ENCODE results near the gene MYH15. TPM values are rescaled to one million over a fixed set of nuclear protein-coding genes. Genes with fewer than 3 reads are reported as not detected.

MYH15 gene
- total RNA-seq, 4 donors from 2014 or later: 0.08 to 0.11 (median 0.10) TPM; not detected in 1

DNA sequence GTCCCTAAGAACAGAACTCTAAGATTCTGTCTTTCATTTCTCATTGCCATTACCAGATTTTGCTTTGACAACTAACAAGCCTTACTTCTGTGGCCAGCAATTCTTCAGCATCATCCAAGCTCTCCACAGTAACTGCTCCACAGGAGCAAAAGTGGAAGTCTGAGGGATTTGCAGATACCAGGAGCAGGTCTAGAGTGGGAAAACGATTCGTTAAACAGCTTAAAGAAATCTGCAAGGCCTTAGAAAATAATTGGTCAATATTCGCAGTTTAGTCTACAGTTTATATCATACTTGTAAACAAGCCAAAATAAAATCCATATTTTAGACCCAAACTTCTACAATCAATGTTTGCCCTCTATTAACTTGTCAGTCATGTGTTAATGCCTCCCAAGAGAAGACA, 24.1 kb downstream of the MYH15 start:
- no peak for DNase-seq
- H3K27me3 ChIP-seq: no peaks in the 10 kb centered on the region
- TF ChIP-seq, protein P1, sequence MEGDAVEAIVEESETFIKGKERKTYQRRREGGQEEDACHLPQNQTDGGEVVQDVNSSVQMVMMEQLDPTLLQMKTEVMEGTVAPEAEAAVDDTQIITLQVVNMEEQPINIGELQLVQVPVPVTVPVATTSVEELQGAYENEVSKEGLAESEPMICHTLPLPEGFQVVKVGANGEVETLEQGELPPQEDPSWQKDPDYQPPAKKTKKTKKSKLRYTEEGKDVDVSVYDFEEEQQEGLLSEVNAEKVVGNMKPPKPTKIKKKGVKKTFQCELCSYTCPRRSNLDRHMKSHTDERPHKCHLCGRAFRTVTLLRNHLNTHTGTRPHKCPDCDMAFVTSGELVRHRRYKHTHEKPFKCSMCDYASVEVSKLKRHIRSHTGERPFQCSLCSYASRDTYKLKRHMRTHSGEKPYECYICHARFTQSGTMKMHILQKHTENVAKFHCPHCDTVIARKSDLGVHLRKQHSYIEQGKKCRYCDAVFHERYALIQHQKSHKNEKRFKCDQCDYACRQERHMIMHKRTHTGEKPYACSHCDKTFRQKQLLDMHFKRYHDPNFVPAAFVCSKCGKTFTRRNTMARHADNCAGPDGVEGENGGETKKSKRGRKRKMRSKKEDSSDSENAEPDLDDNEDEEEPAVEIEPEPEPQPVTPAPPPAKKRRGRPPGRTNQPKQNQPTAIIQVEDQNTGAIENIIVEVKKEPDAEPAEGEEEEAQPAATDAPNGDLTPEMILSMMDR (IDR thresholded peaks at IDR 0.05): no peak
- TF ChIP-seq POLR2A (IDR thresholded peaks at IDR 0.05): no peak
- H3K4me3 ChIP-seq (replicated peaks in 1 of 3): no peak overlapping the region
- H3K4me1 ChIP-seq: no peaks in the 10 kb centered on the region
- no peaks in the 10 kb centered on the region for H3K9me3 ChIP-seq
- WGBS, 2 donors: 72 to 78% methylated on average over 3 of the region's 3 CpGs
- H3K36me3 ChIP-seq: no peaks in the 10 kb centered on the region
- H3K27ac ChIP-seq: no peak overlapping the region
- intact Hi-C loops (cut with DNase I): no loop called here

DNA sequence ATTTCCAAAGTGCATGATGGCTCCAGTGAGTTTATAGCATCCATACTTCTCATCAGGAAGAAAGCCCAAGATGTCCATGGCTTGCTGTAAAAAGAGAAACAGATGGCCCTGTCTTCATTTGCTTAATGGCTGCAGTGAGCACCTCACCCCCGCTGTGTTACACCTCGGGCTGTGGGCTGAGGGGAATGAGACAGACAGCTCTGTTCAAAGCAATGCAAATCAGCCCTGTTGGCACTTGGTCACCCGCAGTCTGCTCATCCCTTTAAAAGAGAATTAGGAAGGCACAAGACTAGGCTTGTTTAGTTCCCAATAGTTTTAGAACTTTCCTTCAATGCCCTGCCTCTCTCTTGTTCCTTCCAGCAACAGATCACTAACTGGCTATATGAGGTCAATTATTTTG, 25.2 kb downstream of the MYH15 start:
- no peak overlapping the region for H3K4me3 ChIP-seq (replicated peaks in 1 of 3)
- no peak for TF ChIP-seq POLR2A (IDR thresholded peaks at IDR 0.05)
- TF ChIP-seq, protein P1 (IDR thresholded peaks at IDR 0.05): no peak
- no peaks in the 10 kb centered on the region for H3K36me3 ChIP-seq
- H3K9me3 ChIP-seq: no peaks in the 10 kb centered on the region
- DNase-seq: no peak
- 76 to 81% methylated on average over 3 of the region's 3 CpGs for WGBS, 2 donors
- intact Hi-C loops (cut with DNase I): no loop called here
- H3K27ac ChIP-seq: no peak overlapping the region
- H3K4me1 ChIP-seq: no peaks in the 10 kb centered on the region
- no peaks in the 10 kb centered on the region for H3K27me3 ChIP-seq

DNA sequence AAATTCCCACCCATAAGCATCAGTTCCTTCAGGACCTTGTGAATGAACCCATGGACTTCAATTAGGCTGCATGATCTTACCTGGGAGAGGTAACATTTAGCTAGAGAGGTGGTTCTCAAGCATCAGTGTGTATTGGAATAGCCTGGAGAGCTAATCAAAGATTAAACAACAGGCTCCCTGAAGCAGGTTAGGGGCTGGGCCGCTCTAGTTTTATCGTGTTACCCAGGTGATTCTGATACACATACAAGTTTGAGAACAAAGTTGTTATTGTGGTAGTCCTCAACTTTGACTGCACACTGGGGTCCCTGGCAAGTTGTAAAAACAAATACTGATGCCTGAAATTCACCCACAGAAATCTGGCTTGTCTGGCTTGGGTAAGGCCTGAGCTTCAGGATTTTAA, 31.2 kb downstream of the MYH15 start:
- Histone ChIP-seq H3K27ac (peak overlapping the region; percentile 1 to 37 (median 23)), H3K9me3 (no peaks in the 10 kb centered on the region), H3K4me1 (peaks cover 10 to 12% of the 10 kb centered on the region in 2 donors), H3K36me3 (no peaks in the 10 kb centered on the region), H3K4me3 (replicated peaks in 1 of 3) (no peak overlapping the region), H3K27me3 (no peaks in the 10 kb centered on the region)
- TF ChIP-seq POLR2A (IDR thresholded peaks at IDR 0.05): no peak
- 38 to 45% methylated on average over 2 of the region's 2 CpGs for WGBS, 2 donors
- intact Hi-C loops (cut with DNase I): no loop called here
- peak; percentile 26 to 37 for DNase-seq

DNA sequence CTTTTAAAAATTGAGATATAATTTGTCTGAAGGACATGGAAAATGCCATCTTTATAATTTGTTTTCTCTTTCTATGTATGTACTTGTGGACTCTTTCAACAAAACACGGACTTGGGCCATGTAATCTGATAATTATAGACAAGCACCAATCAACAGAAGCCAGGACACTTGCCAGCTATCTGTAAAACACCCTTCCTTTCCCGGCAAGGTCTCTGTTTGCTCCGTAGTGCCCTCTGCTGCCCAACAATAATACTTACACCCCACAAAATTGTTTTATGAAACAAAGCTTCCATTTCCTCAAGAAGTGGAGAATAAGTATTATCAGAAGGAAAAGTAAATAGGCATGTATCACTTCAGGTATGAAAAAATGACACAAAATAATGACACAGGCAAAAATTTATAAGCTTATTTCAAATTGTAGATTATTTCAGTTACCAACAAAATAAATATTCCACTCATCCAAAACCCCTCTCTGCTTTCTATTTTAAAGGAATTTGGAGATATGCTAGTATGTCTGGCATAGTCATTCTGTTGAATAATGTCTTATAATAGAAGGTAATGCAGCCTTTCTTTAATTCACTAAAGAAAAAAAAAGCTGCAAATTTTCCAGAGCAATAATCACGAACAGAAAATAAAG, 32.8 kb downstream of the MYH15 start:
- intact Hi-C loops (cut with DNase I): no loop called here
- DNase-seq: peak; percentile 46 to 65
- Histone ChIP-seq H3K9me3 (no peaks in the 10 kb centered on the region), H3K27ac (peak overlapping the region in 1 of 3 donors; percentile 23), H3K4me3 (replicated peaks in 1 of 3) (no peak overlapping the region), H3K36me3 (no peaks in the 10 kb centered on the region), H3K4me1 (peaks cover 10 to 12% of the 10 kb centered on the region in 2 donors), H3K27me3 (no peaks in the 10 kb centered on the region)
- WGBS, 2 donors: 21 to 24% methylated on average over 4 of the region's 4 CpGs
- TF ChIP-seq POLR2A (IDR thresholded peaks at IDR 0.05): no peak
- TF ChIP-seq, protein P1 (IDR thresholded peaks at IDR 0.05): peak; percentile 47 to 78 (median 66)

DNA sequence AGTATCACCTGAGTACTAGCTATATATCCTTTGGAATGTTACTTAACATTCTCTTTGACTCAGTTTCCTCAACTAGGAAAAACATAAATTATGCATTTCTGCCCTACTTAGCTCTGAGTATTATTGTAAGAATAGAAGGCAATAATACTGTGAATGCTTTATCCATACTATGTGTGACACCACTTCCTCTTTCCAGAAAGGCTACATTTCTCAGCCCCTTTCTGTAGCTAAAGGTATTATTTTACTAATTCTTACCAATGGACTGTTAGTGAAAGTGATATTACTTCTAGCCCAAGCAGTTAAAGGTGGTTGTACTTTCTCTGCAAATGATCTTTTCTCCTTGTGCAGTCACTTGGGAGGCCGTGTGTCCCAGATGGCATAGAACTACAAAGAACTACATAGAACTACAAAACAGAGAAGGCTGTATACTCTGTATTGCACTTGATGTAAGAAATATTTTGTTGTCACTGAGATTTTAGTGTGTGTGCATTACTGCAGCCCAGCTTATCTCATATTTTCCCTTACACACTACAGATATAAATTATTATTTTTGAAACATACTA, 35.1 kb downstream of the MYH15 start:
- Histone ChIP-seq H3K9me3 (no peaks in the 10 kb centered on the region), H3K27ac (no peak overlapping the region), H3K36me3 (no peaks in the 10 kb centered on the region), H3K4me3 (replicated peaks in 1 of 3) (no peak overlapping the region), H3K4me1 (peaks cover 10 to 12% of the 10 kb centered on the region in 2 donors), H3K27me3 (no peaks in the 10 kb centered on the region)
- DNase-seq: no peak
- WGBS, 2 donors: 68 to 76% methylated on average over 1 of the region's 1 CpG
- TF ChIP-seq, protein P1 (IDR thresholded peaks at IDR 0.05): no peak
- TF ChIP-seq POLR2A (IDR thresholded peaks at IDR 0.05): no peak
- intact Hi-C loops (cut with DNase I): no loop called here

Data from thyroid gland (tissue), 4 donors.